ENCODE measurements around the gene PAK5.

PAK5 gene

DNA sequence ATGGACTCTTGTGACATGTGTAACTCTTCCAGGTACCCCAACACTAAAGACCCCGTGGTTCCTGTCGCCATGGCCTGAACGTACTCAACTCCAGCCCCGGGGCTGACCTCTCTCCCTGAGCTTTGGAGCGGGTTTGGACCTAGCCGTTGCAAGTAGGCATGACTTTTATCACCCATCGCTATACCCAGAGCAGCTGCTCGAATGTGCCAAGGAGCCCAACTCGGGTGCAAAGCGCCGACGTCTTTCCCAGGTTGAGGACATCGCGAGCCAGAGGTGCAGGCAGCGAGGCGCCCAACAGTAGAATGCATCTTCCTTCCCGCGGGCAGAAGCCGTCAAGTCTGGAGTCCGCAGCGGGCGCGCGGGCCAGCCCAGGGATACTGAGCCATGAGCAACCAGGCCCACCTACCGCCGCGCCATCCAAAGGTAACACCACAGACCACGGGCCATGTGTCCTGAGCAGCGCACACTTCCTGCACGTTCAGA is 330.1 kb downstream of the PAK5 start:
- H3K27ac ChIP-seq = no peak overlapping the region

DNA sequence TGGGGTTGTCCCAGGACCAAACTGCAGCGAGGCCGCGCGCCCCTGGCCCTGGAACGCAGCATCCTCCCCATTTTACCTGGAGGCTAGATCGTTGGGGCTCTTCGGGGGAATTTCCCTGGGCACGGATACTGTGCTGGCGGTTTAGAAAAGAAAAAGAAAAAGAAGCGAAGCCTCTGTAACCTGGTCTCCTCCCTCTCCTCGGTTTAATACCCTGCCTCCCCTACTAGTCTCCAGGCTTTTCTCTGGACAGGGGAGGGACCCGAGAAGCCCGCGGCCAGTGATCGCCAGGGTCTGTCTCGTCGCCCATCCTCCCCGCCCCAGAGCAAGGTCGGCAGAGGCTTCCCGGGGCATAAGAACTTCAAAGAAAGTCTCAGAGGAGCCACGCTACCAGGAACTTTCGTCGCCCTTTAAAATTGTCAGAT is 330.6 kb downstream of the PAK5 start:
- H3K27ac ChIP-seq = no peak overlapping the region
- H3K4me3 ChIP-seq = no peak overlapping the region

More for the DNA sequence above, 330.1 kb downstream of the PAK5 start:
- H3K4me3 ChIP-seq = no peak overlapping the region

- H3K4me3 ChIP-seq = no peak overlapping the region
- H3K27ac ChIP-seq = no peak overlapping the region
Measured at GRCh38 chr20:9507544-9508239, 331.2 kb downstream of the PAK5 start.

- Histone ChIP-seq H3K4me3 (no peak overlapping the region), H3K27ac (no peak overlapping the region)
Measured at GRCh38 chr20:9506964-9507369, 331.9 kb downstream of the PAK5 start.

DNA sequence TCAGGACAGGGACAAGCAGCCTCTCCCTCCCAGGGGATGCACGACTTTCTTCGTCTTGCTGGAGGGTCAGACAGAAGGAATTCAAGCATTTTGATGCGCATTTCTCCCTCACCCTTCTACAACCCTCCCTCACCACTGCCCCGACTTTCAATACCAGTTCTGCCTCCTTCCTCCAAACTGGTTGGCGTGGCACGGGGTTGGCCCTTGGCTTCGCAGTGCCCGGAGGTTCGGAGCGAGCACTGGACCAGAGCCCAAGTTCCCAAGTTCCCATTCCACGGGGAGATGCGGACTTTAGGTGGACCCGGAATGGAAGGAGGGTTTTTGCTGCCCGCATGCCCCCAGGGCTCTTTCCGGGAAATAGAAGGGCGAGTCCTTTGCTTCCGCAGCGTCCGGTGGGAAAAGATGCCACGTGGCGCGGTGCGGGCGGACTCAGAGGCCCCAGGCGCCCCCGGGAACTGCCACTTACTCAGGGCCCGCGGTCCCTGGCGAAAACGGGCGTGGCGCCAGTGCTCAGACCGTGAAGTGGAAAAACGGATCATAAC is 332.5 kb downstream of the PAK5 start:
- H3K27ac ChIP-seq = no peak overlapping the region
- no peak overlapping the region for H3K4me3 ChIP-seq

DNA sequence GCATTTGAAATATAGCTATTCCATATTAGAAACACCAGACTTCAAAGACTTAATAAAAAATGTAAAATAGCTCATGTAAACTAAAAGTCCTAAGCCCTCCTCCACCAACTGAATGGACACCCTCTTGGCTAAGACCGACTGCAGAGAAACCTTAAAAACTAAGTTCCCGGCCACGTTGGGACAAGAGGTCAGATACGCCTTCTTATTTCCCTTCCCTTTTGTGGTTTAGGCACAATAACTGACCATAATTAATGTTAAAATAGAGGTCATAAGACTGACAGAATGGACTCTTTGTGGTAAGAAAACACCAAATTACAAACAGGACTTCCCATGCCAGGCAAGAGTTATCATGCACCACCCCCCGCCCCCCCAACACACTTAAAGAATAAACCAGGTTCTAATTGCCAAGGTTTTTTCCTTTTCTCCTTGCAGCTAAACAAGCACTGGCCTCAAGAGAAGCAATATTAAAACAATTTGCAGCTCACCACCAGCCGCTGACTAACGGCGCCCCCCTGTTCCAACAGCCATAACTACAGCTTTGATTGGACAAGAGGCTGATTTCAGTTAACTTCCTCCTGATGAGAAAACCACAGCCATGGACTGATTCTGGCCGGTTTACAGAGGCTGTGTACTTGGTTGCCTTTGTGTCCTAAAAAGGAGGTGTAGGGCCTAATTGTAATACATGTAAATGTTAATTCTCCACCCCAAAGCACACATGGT is 335.2 kb downstream of the PAK5 start:
- H3K27ac ChIP-seq = no peak overlapping the region
- H3K4me3 ChIP-seq = no peak overlapping the region

DNA sequence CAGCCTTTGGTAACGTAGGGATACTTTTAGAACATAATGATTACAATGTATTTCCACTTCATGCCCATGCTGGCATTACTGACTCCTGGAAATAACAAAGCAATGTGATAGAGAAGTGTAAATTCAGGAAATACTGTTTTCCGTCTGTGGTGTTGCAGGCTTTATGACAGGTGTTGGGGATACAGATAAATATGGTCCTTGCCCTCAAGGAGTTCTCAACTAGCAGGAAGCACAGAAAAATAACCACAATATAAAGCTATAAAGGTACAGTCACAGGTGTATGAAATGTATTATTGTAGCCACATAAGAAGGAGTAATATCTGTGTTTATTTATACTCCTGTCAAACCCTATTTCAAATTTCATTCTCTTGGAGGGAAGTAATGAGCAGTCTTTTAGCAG is 337.4 kb downstream of the PAK5 start:
- H3K27ac ChIP-seq = no peak overlapping the region

DNA sequence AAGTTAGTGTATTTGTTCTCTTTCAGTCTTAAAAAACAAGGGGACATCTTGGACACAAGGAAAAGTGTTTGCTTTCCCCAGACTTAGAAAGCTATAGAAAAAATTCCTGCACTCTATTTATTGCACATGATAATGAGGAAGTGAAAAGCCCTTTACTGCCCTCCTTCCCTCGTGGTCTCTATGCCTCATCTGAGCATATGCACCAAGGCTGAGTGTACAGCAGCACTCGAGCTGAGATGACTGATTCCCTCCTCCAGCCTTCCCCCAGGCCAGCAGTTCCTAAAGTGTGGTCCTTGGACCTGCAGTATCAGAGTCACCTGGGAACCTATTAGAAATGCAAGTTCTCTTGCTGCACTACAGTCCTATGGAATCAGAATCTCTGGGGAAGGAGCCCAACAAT is 338.8 kb downstream of the PAK5 start:
- Histone ChIP-seq H3K27ac (no peak overlapping the region), H3K4me3 (no peak overlapping the region)

More for the DNA sequence above, 337.4 kb downstream of the PAK5 start:
- H3K4me3 ChIP-seq = no peak overlapping the region

DNA sequence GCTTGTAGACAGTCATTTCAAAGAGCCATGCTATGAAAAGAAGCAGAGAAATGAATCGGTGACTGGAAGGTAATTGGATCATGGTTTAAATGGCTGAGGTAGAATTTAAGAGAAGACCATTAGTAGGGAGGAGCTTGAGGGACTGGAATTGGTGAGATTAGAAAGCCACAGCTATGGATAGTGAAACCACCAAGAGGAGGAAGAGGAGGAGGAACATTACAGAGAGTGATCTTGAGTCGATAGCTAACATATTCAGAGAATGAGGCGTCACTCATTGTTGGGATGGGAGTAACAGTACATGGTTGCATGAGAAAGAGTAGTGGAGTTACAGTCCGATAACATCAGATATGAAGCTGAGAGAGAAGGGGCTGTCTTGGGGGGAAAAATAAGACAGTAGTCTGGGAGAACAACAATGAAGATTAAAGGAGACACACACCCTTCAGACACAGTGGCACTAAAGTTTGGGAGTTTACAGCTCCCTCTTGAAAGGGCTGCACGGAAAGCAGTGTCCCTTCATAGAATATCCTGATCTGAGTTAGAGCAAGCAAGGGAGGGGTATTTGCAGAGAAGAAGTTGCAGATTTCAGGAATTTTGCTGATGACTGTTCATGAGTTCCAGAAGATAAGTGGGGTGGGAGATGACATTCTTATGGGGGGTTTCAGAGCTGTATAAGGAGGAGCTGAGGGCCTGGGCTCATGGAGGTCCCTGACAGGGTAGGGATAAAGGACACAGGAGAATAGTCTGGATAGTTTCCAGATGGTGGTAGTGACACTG is 339.6 kb downstream of the PAK5 start:
- Histone ChIP-seq H3K27ac (no peak overlapping the region), H3K4me3 (no peak overlapping the region)

GRCh38 chr20:9498322-9498721 is 340.6 kb downstream of the PAK5 start:
- H3K4me3 ChIP-seq = no peak overlapping the region

DNA sequence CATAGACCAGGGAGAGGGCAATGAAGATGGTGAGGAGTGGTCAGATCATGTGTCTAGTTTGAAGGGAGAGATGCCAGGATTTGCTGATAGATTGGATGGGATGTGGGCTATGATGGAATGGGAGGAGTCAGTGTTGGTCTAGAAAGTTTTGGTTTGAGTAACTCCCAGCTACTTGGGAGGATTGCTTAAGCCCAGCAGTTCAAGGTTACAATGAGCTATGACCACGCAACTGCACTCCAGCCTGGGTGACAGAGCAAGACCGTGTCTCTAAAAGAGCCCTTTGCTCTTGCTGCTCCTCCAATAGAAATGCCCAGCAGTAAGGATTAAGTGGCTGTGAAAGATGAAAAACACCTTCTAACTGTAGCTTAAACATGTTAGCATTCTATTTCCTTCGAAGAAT is 342.7 kb downstream of the PAK5 start:
- Histone ChIP-seq H3K4me3 (no peak overlapping the region), H3K27ac (no peak overlapping the region)

More at GRCh38 chr20:9498322-9498721, 340.6 kb downstream of the PAK5 start:
- no peak overlapping the region for H3K27ac ChIP-seq

DNA sequence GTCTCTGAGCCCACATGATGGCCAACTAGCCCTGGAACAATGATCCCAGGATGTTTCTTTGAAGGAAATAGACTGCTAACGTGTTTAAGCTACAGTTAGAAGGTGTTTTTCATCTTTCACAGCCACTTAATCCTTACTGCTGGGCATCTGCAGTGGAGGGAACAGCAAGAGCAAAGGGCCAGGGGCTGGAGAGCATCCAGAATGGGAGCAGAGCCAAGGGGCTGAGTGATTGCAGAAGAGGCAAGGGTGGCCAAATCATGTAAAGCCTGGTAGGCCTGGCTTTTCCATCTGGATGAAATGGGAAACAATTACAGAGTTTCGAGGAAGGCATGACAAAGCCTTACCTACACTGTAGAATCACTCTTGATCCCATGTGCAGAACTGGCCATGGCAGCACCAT is 343.2 kb downstream of the PAK5 start:
- no peak overlapping the region for H3K27ac ChIP-seq
- H3K4me3 ChIP-seq = no peak overlapping the region

DNA sequence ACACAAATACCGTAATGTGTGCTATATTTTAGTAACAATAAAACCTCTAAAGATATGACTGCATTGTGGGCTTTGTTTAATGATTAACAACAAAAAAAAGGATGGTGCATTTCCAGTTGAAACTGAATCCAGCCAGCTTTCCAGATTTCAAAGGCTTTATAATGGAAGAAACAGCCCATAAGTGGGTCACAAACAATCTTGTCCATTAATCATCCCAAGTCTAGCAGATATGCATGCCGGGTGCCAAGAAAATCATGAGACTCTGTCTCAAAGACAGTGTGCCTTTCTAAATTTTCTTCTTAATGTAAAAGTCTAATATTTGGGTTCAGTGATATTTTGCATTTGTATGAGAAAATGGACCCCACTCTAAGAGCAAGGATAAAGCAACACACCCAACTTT is 345.1 kb downstream of the PAK5 start:
- Histone ChIP-seq H3K4me3 (no peak overlapping the region), H3K27ac (no peak overlapping the region)

DNA sequence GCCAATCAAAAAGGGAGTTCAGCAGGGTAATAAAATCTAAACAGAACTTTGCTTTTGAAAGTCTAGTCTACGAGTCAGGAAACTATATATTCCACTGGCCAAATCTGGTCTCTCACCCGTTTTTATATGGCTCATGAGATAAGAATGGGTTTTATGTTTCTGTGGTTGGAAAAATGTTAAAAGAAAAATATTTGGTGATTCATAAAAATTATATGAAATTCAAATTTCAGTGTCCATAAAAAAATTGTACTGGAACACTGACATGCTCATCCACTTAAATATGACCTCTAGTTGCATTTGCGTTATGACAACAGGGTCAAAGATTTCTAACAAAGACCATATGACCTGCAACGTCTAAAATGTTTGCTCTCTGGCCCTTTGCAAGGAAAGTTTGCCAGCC is 346.8 kb downstream of the PAK5 start:
- Histone ChIP-seq H3K4me3 (no peak overlapping the region), H3K27ac (no peak overlapping the region)

DNA sequence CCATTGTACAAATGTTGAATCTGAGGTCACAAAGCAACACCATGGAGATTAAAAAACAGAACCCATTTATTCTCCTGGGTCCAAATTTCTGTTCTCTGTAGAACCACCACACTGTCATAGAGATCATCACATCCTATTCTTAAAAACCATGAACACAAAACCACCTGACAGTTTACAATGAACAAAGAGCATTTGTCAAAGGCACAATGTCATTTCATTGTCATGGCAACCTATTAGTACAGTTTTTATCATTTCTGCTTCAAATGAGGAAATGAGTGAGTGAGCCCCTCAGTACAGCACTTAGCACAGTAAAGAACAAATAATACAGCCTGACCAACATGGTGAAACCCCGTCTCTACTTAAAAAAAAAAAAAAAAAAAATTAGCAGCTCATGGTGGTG is 347.6 kb downstream of the PAK5 start:
- H3K27ac ChIP-seq = no peak overlapping the region
- H3K4me3 ChIP-seq = no peak overlapping the region

DNA sequence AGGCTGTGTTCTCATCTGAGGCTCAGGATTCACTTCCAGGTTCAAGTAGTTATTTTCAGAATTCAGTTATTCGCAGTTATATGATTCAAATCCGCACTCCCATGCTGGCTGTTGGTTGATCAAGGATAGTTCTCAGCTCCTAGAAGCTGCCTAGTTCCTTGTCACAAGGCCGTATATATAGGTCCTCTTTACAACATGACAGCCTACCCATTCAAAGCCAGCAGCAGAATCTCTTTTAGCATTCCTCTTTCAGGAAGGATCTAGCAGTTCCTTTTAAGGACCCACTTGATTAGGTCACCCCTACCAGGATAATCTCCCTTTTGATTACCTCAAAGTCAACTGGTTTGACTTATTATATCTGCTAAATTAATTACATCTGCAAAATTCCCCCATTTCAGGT is 348.2 kb downstream of the PAK5 start:
- Histone ChIP-seq H3K4me3 (no peak overlapping the region), H3K27ac (no peak overlapping the region)

- H3K27ac ChIP-seq = no peak overlapping the region
- H3K4me3 ChIP-seq = no peak overlapping the region
Measured at GRCh38 chr20:9490161-9490560, 348.7 kb downstream of the PAK5 start.

- H3K27ac ChIP-seq = no peak overlapping the region
Measured at GRCh38 chr20:9488063-9488462, 350.8 kb downstream of the PAK5 start.

More at GRCh38 chr20:9488063-9488462, 350.8 kb downstream of the PAK5 start:
- H3K4me3 ChIP-seq = no peak overlapping the region
